Hepatocyte (in vitro differentiated cells): Measurements from ENCODE around the gene NDUFAF7. TPM values are rescaled to one million over a fixed set of nuclear protein-coding genes. Genes with fewer than 3 reads are reported as not detected.

Experiments used
- DNase-seq: peaks from one replicate; pipeline ENCODE4 v3.0.0-alpha.2; 2016; ENCODE audit warnings: low spot score
- H2AFZ ChIP-seq: fragments of 200-600 bp; sonication (generic); 2 replicates; pipeline ENCODE4 v1.6.0; 2016; ENCODE audit warnings: antibody characterized with exemption, mild to moderate bottlenecking
- H3K27ac ChIP-seq: fragments of 200-600 bp; sonication (generic); 2 replicates; pipeline ENCODE4 v1.5.1; 2016; ENCODE audit warnings: mild to moderate bottlenecking
- H3K27me3 ChIP-seq: fragments of 200-600 bp; sonication (generic); 2 replicates; pipeline ENCODE4 v1.6.1; 2016
- H3K36me3 ChIP-seq: fragments of 200-600 bp; sonication (generic); replicated peaks from 2 replicates; pipeline ENCODE4 v1.5.1; 2016; ENCODE audit warnings: low read depth; ENCODE audit not compliant: insufficient read depth
- H3K4me1 ChIP-seq: fragments of 200-600 bp; sonication (generic); 2 replicates; pipeline ENCODE4 v1.5.1; 2016; ENCODE audit warnings: mild to moderate bottlenecking, moderate library complexity; ENCODE audit not compliant: insufficient read depth
- H3K4me2 ChIP-seq: fragments of 200-600 bp; sonication (generic); 2 replicates; pipeline ENCODE4 v1.6.0; 2016
- H3K4me3 ChIP-seq: fragments of 200-600 bp; sonication (generic); 2 replicates; pipeline ENCODE4 v1.5.1; 2016; ENCODE audit warnings: mild to moderate bottlenecking
- H3K79me2 ChIP-seq: fragments of 200-600 bp; sonication (generic); 2 replicates; pipeline ENCODE4 v1.6.0; 2017; ENCODE audit warnings: mild to moderate bottlenecking
- H3K9me2 ChIP-seq: fragments of 200-600 bp; sonication (generic); replicated peaks from 2 replicates; pipeline ENCODE4 v1.6.0; 2017; ENCODE audit warnings: mild to moderate bottlenecking; ENCODE audit not compliant: insufficient read depth
- H3K9me3 ChIP-seq: fragments of 200-600 bp; sonication (generic); 2 replicates; pipeline ENCODE4 v1.5.1; 2016; ENCODE audit warnings: low read depth, mild to moderate bottlenecking
- H4K20me1 ChIP-seq: fragments of 200-600 bp; sonication (generic); 2 replicates; pipeline ENCODE4 v1.6.0; 2016; ENCODE audit warnings: mild to moderate bottlenecking; ENCODE audit not compliant: insufficient read depth, poor library complexity, severe bottlenecking
- EZH2 ChIP-seq: fragments of 200-600 bp; sonication (generic); IDR thresholded peaks from 2 replicates; pipeline ENCODE4 v1.6.1; 2016; ENCODE audit warnings: antibody characterized with exemption, mild to moderate bottlenecking, borderline replicate concordance
- EZH2phosphoT487 ChIP-seq: fragments of 200-600 bp; sonication (generic); IDR thresholded peaks from one replicate; pipeline ENCODE4 v1.6.1; 2018; ENCODE audit warnings: antibody characterized with exemption, mild to moderate bottlenecking, low read depth, moderate library complexity; ENCODE audit not compliant: unreplicated experiment, severe bottlenecking
- WGBS: methylation state at CpG from one replicate; pipeline ENCODE4 v1.1.6; 2016; ENCODE audit warnings: low lambda C conversion rate; ENCODE audit errors: missing lambda C conversion rate; 5-methylcytosine and 5-hydroxymethylcytosine counted together
- polyA plus RNA-seq: library from polyadenylated mRNA; unstranded; fragments of >200 nt; fragmentation: Nextera tagmentation; extraction: Ambion mirVana; gene quantifications from 2 replicates; pipeline ENCODE4 v1.2.1, GENCODE V29; 2016
- total RNA-seq: library from RNA; depleted of rRNA; stranded (reverse); fragments of >200 nt; gene quantifications from 2 replicates; pipeline ENCODE4 v1.2.3, GENCODE V29; 2014
- TF ChIP-seq, protein P1 (sequence below): fragments of 200-600 bp; sonication (generic); IDR thresholded peaks from 2 replicates; pipeline ENCODE4 v1.5.1; 2016; ENCODE audit warnings: antibody characterized with exemption, mild to moderate bottlenecking; ENCODE audit not compliant: poor library complexity

NDUFAF7 gene, protein sequence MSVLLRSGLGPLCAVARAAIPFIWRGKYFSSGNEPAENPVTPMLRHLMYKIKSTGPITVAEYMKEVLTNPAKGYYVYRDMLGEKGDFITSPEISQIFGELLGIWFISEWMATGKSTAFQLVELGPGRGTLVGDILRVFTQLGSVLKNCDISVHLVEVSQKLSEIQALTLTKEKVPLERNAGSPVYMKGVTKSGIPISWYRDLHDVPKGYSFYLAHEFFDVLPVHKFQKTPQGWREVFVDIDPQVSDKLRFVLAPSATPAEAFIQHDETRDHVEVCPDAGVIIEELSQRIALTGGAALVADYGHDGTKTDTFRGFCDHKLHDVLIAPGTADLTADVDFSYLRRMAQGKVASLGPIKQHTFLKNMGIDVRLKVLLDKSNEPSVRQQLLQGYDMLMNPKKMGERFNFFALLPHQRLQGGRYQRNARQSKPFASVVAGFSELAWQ
- 14.7 and 17.7 TPM in 2 replicates for total RNA-seq
- 11.8 and 17.1 TPM in 2 replicates for polyA plus RNA-seq

GRCh38 chr2:37231241-37232130, at the start of gene NDUFAF7, which contains the start of gene CEBPZ:
Gene NDUFAF7 (plus strand): TSS chr2:37231658. CDS start chr2:37231706, 48 bp downstream.
Gene CEBPZ (minus strand): TSS chr2:37231596. CDS start chr2:37231567, 29 bp downstream.
- peak within 1 kb of the TSS; percentile 94 for H3K4me3 ChIP-seq
- no peaks in the 10 kb centered on the region for H3K36me3 ChIP-seq
- H3K4me1 ChIP-seq, result peaks cover 20% of the 10 kb centered on the region
- DNase-seq, result peak; percentile 95
- TF ChIP-seq EZH2phosphoT487, result no peak
- TF ChIP-seq, protein P1, sequence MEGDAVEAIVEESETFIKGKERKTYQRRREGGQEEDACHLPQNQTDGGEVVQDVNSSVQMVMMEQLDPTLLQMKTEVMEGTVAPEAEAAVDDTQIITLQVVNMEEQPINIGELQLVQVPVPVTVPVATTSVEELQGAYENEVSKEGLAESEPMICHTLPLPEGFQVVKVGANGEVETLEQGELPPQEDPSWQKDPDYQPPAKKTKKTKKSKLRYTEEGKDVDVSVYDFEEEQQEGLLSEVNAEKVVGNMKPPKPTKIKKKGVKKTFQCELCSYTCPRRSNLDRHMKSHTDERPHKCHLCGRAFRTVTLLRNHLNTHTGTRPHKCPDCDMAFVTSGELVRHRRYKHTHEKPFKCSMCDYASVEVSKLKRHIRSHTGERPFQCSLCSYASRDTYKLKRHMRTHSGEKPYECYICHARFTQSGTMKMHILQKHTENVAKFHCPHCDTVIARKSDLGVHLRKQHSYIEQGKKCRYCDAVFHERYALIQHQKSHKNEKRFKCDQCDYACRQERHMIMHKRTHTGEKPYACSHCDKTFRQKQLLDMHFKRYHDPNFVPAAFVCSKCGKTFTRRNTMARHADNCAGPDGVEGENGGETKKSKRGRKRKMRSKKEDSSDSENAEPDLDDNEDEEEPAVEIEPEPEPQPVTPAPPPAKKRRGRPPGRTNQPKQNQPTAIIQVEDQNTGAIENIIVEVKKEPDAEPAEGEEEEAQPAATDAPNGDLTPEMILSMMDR, result no peak
- no peak for TF ChIP-seq EZH2
- H2AFZ ChIP-seq, result peak within 1 kb of the TSS; percentile 89
- H4K20me1 ChIP-seq, result peaks cover 7% of the 10 kb centered on the region
- no peaks in the 10 kb centered on the region for H3K9me3 ChIP-seq
- H3K4me2 ChIP-seq, result peak within 1 kb of the TSS; percentile 89
- H3K79me2 ChIP-seq, result peaks cover 86% of the 10 kb centered on the region
- under 1% methylated on average over 73 of the region's 73 CpGs for WGBS
- no peaks in the 10 kb centered on the region for H3K27me3 ChIP-seq
- peak within 1 kb of the TSS; percentile 96 for H3K27ac ChIP-seq
- H3K9me2 ChIP-seq, result no peaks in the 10 kb centered on the region

DNA sequence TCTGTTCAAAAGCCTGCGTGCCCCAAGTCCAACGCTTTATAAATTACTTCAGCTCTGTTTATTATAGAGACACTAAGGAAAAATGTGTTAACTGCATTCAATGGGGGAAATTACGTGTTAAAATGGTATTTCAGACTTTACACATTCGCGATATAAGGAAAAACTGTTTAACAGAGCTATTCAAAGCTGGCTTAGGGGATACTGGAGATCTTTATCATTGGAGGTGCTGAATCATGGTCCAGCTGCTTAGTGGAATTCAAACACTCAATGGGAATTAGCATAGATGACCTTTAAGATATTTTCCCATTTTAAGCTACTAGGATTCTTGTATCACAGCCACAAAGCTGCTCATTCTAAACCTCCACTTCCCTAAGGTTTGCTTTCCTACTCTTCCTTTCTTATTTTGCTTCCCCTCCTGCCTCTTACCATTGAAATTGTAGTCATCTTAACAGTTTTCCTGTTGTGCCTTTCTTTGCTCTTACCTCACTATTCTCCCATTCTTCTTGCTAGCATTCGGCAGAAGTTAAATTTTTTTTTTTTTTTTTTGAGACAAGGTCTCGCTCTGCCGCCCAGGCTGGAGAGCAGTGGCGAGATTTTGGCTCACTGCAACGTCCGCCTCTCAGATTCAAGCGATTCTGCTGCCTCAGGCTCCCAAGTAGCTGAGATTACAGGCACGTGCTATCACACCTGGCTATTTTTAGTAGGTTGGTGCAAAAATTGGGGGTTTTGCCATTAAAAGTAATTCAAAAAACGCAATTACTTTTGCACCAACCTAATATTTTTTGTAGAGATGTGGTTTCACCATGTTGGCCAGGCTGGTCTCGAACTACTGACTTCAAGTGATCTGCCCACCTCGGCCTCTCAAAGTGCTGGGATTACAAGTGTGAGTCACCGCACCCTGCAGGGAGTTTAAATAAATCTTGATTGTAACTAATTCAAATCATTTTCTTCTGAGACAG, 49.5 kb upstream of the NDUFAF7 start:
- no peak overlapping the region for H3K27ac ChIP-seq
- no peaks in the 10 kb centered on the region for H3K4me1 ChIP-seq
- no peaks in the 10 kb centered on the region for H3K36me3 ChIP-seq
- H3K9me3 ChIP-seq, result no peaks in the 10 kb centered on the region
- no peak for DNase-seq
- no peaks in the 10 kb centered on the region for H3K79me2 ChIP-seq
- no peak overlapping the region for H3K4me2 ChIP-seq
- TF ChIP-seq, protein P1, result no peak
- no peak for TF ChIP-seq EZH2
- TF ChIP-seq EZH2phosphoT487, result no peak
- no peak overlapping the region for H3K4me3 ChIP-seq
- no peak overlapping the region for H2AFZ ChIP-seq
- no peaks in the 10 kb centered on the region for H4K20me1 ChIP-seq
- 58% methylated on average over 17 of the region's 17 CpGs for WGBS
- H3K9me2 ChIP-seq, result no peaks in the 10 kb centered on the region
- H3K27me3 ChIP-seq, result no peaks in the 10 kb centered on the region

- Histone ChIP-seq H3K4me3 (no peak within 1 kb of the TSS), H3K27ac (peak within 1 kb of the TSS; percentile 23), H3K36me3 (no peaks in the 10 kb centered on the region), H3K9me3 (no peaks in the 10 kb centered on the region), H3K27me3 (no peaks in the 10 kb centered on the region), H3K79me2 (no peaks in the 10 kb centered on the region), H3K4me1 (no peaks in the 10 kb centered on the region), H3K4me2 (no peak within 1 kb of the TSS), H3K9me2 (no peaks in the 10 kb centered on the region), H4K20me1 (no peaks in the 10 kb centered on the region), H2AFZ (no peak within 1 kb of the TSS)
- TF ChIP-seq EZH2phosphoT487 (no peak), EZH2 (no peak)
- TF ChIP-seq, protein P1, result no peak
- DNase-seq, result no peak
- 96% methylated on average over 2 of the region's 2 CpGs for WGBS
Observed at GRCh38 chr2:37188570-37188969, 42.9 kb upstream of the NDUFAF7 start, which contains the start of gene SULT6B1. Gene SULT6B1 (minus strand): TSS chr2:37188670. CDS start chr2:37188640, 30 bp downstream.
